GM21515 (cell line): ENCODE results near the gene MRC2.
A peak's percentile ranks its signal among the peaks of the same experiment; 100 is the strongest.
"Not testable (repeated sequence)": the region's sequence is repeated elsewhere in the genome, so short reads cannot be mapped to it uniquely, and the experiment has no call there.

Source experiments
- ATAC-seq: cut with Tn5 transposase; IDR thresholded peaks from one replicate; pipeline ENCODE4 v1.9.1; 2021; ENCODE audit not compliant: unreplicated experiment

MRC2 gene

DNA sequence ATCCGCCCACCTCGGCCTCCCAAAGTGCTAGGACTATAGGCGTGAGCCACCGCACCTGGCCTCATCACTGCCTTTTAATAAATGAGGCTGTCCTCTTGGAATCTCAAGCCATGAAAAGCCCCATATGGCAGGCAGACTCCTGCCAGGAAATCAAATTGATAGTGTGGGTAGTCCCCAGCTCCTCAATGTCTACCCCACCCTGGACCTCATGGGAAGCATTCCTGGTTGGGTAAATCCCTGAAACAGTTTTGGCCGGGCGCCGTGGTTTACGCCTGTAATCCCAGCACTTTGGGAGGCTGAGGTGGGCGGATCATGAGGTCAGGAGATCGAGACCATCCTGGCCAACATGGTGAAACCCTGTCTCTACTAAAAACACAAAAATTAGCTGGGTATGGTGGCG lies 71.0 kb downstream of the MRC2 start:
- not testable (repeated sequence) for ATAC-seq

GRCh38 chr17:62700964-62701705 lies 73.7 kb downstream of the MRC2 start:
- ATAC-seq: no peak

GRCh38 chr17:62701706-62702085 lies 74.2 kb downstream of the MRC2 start:
- ATAC-seq: no peak

- no peak for ATAC-seq
Measured at GRCh38 chr17:62702746-62703260, 75.3 kb downstream of the MRC2 start.

GRCh38 chr17:62703261-62703775 lies 75.8 kb downstream of the MRC2 start:
- peak; percentile 11 for ATAC-seq

DNA sequence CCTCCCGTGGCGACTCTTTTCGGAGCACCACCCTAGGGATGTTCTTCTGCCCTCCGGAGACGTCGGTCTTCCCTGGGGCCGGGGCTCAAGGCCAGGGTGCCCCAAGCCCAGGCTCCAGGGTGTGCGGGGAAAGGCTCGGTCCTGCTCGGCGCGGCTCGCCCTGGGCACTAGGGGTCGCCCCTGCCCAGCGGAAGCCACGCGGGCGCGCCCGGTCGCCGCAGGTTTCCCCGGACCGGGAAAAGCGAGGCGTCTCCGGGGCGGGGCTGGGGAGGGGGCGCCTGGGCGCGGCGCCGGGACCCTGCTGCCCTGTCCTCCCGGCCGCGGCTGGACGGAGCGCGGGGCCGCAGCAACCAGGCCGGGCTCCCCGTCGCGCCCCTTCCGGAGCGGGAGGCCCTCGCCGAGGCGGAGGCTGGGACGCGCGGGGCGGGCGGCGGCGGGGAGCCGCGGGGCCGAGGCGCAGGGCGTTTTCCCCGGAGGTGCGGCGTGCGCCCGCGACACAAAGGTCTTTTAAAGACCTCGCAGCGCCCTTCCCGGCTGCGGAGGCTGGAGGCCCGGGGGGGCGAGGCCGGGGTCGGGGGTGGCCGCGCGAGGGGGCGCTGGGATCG lies 76.4 kb downstream of the MRC2 start:
- peak; percentile 91 for ATAC-seq

- ATAC-seq: no peak
Measured at GRCh38 chr17:62704381-62704971, 77.0 kb downstream of the MRC2 start.

DNA sequence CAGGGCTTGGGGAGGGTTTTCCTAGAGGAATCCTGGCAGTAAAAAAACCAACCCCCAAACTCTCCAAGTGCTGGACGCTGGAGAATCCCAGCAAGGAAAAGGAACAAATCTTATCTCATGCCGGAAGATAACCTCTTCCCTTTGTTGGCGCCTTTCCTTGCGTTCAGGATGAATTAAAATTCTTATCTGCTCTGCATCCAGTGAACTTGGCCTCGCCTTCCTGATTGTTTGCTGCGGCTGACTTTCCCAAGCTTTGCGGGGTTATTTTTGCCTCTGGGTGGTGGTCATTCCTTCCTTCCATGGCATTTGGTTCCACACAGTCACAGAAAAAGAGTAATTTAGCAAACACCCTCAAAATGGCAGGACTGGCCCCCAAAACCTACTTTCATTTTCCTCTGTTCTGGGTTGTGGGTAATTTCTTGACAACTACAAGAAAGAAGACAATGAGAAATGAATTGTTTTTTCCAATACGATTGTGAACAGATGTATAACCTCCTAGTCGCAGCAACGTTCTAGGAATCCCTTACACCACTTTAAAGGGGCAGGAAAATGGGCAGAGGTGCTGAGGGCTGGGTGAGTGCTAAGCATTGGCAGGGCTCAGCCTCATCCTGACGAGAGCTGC lies 77.8 kb downstream of the MRC2 start:
- ATAC-seq: no peak

DNA sequence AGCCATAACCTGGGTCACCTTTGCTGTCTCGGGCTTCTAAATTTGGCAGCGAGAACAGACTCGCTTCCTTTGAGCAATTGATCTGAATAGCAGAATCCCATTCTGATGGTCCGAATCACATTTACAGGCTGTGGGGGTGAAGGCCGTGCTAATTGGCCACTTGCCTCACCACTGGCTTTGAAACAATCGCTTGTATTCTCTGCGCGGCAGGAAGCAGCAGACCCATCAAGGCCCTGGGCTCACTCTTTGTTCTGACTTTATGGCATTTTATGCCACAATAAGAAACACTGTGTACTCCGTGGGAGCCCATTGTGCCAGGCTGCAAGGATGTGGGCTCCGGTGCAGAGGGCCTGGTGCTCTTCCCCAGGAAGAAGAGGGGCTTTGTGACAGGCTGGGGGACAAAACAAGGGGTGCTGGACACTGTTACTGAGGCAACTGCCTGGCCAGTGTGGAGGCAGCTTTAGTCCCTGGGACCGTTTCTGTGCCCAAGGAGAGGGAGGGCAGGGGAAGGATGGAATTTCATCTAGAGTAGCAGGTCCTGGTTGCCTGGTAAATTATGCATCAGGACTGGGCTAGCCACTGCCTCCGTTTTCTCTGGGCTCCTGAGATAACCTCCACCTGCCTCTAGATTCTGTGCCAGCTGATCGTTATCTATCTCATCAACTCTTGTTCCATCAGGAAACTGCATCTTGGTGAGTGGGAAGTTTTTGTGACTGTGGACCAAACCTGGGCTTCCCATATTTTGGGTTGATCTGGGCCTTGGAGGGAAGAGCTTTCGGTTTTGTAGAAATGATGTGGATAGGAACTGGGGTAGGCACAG lies 78.5 kb downstream of the MRC2 start:
- no peak for ATAC-seq

DNA sequence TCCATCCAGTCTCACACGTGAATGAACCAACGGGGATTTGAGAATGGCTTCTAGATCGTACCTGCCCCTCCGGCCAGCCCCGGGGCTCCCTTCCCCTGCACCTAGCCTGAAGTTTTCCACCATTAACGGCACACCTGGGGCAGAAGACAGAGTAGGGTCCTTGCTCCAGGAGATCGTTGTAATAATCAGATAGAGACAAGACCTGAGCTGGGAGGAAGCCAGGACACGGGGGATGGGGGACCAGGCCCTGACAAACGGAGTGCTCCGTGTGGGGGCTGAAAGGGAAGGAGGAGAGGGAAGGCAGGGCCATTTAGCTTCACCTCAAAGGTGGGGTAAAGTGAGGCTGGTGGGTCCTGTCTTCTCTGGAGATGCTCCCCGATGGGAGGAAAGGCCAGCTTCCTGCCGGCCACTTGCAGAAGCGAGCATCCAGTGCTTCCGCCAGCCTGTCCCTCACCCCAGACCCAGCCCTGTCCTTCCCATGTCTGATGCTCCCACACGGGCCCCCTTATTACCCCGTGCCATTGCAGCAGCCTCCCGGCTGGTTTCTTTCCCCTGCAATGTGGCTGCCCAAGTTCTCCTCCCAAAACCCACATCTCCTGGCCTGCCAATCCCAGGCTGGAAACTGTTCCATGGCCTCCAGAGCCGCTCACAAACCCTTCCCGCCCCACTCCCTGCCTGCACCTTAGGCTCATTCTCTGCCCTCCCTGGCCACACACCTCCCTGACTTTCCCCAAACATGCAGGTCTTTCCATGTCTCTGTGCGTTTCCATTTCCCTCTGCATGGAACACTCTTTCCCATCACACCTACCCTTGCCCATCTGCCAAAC lies 79.3 kb downstream of the MRC2 start:
- ATAC-seq: no peak

- ATAC-seq: no peak
Measured at GRCh38 chr17:62707425-62707739, 79.9 kb downstream of the MRC2 start.

GRCh38 chr17:62708587-62708986 lies 81.1 kb downstream of the MRC2 start:
- ATAC-seq: no peak

- ATAC-seq: no peak
Measured at GRCh38 chr17:62712171-62712581, 84.7 kb downstream of the MRC2 start.

- ATAC-seq: no peak
Measured at GRCh38 chr17:62713086-62713881, 85.8 kb downstream of the MRC2 start.

GRCh38 chr17:62714016-62714777 lies 86.7 kb downstream of the MRC2 start:
- no peak for ATAC-seq

DNA sequence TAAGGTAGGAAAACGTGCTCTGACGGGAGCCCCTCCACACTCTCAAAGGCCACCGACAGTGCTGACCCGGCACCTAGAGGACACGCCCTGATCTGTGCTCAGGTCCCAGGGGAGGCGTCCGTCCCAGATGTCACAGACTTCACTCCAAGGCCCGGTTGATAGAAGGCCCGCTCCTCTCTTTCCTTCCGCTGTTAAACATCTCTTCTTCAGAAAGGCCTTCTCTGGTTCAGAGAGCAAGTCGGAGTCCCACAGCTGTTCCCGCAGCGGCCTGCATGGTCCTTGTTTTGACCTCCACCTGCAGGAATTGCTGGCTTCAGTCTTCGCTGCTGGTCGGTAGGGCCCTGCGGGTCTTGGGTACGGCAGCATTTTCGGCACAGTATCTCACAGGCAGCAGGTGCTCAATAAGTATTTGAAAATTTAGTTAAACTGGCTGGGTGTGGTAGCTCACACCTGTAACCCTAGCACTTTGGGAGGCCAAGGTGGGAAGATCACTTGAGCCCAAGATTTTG lies 88.5 kb downstream of the MRC2 start:
- ATAC-seq: no peak

DNA sequence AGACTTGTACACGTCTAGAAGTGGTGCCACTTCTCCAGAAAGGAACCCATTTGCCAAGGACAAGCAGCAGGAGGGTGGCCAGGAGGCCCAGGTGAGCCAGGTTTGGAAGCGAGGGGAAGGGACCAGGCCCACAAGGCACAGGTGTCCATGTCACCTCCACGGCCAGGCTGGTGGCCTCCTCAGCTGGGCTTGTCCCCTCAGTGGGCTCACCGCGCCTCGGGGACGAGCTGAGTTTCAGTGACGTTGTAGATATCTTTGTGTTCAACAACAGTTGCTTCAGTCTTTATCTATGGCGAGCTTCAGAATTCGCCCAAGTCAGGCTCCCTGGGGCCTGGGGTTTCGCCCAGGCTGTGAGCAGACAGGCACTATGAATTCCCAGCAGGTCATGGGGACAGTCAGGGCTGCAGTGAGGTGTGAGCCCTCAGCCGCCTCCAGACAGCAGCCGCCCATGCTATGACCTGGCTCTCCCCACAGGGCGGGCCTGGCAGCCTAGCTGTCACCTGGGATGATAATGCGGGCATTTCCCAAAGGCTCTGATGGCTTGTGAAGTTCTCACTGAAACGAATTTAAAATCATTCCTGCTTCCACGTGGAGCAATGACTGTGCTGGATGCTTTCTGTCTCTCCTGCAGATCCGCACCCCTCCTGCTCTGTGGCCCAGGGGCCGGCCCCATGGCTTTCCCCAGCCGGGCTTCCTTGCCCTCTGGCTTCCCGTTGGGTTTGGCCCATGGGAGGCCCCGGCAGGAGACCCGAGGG lies 89.5 kb downstream of the MRC2 start:
- ATAC-seq: no peak

DNA sequence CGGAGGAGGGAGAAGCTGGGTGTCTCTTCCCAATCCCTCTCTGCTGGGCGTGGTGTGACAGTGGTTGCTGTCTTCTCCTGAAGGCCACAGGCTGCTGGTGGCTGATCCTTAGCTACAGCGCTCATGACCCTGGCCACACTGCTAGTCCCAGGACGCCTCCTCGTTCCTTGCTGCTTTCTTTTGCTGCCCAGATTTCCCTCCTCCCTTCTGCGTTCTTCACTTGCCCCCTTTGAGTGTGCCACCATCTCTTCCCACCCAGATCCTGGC lies 90.1 kb downstream of the MRC2 start:
- ATAC-seq: no peak
